D721Med (cell line): ENCODE results near the gene ANO10.

Experiments
- DNase-seq: peaks from one replicate; pipeline ENCODE4 v3.0.0; 2011; ENCODE audit warnings: low spot score; ENCODE audit not compliant: insufficient read length
- FAIRE-seq: peaks from 2 replicates; lab custom pipeline; 2011; peaks lifted over from hg19 to GRCh38; lab: Jason Lieb, UNC
- TF ChIP-seq, protein P1 (sequence below): IDR thresholded peaks from 2 replicates; pipeline ENCODE4 v1.5.1; 2012; ENCODE audit warnings: mild to moderate bottlenecking, control low read depth; ENCODE audit not compliant: insufficient read depth; ENCODE audit errors: missing control alignments

Gene ANO10

DNA sequence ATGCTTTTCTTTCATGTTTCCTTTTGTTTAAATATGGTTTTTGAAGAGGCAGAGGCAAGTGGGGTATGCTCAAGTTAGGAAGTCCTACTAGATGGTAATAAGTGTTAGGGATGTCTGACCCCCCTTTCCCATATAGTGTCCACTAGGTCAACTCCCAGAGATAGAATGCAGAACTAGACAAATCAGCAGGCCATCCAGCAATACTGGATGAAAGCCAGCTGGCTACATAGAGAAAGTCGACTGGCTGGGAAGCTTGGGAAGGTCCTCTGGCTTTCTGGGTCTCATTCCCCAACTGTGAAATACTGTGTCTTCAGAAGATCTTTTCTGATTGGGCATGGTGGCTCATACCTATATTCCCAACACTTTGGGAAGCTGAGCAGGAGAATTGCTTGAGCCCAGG is 221.6 kb downstream of the ANO10 start:
- TF ChIP-seq, protein P1, sequence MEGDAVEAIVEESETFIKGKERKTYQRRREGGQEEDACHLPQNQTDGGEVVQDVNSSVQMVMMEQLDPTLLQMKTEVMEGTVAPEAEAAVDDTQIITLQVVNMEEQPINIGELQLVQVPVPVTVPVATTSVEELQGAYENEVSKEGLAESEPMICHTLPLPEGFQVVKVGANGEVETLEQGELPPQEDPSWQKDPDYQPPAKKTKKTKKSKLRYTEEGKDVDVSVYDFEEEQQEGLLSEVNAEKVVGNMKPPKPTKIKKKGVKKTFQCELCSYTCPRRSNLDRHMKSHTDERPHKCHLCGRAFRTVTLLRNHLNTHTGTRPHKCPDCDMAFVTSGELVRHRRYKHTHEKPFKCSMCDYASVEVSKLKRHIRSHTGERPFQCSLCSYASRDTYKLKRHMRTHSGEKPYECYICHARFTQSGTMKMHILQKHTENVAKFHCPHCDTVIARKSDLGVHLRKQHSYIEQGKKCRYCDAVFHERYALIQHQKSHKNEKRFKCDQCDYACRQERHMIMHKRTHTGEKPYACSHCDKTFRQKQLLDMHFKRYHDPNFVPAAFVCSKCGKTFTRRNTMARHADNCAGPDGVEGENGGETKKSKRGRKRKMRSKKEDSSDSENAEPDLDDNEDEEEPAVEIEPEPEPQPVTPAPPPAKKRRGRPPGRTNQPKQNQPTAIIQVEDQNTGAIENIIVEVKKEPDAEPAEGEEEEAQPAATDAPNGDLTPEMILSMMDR: no peak
- DNase-seq (no peak), FAIRE-seq (no peak)

DNA sequence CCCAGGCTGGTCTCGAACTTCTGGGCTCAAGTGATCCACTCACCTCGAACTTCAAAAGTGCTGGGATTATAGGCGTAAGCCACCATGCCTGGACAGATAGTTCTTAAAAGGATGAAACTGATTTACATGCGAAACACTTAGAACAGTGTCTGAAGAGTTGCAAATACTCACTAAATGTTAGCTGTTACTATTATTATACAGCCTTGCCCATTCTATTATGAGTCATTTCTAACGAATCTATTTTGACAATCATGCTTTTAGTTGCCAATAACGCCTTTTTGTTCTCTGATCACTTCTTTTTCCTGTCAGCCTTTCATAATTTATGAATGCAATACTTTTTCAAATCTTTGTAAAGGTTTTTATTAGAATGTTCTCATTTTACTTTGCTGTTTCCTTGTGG is 222.8 kb downstream of the ANO10 start:
- FAIRE-seq: no peak
- DNase-seq: no peak
- TF ChIP-seq, protein P1: no peak

DNA sequence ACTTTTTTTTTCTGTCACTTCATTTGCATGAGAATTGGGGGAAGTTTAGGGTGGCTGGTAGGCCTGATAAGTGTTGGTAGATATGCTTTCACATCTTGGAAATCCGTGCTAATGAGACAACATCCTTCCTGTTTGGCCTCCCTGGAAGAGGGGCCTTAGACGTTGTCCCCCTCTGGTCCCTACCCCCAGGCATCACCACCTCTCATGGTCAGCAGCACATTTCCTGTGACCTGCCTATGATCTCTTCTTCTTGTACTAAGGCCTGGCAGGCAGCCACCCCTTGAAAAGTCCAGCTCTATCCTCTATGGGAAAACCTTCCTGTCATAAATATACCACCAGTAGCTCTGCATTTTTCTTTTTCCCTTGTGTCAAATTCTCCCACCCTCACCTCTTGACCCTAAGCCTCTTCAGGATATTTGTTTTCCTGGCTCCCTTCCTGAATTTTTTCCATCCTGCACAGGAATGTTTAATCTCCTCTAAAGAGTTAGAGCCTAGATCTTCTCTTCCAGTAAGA is 227.7 kb downstream of the ANO10 start:
- DNase-seq (no peak), FAIRE-seq (no peak)
- TF ChIP-seq, protein P1: no peak

DNA sequence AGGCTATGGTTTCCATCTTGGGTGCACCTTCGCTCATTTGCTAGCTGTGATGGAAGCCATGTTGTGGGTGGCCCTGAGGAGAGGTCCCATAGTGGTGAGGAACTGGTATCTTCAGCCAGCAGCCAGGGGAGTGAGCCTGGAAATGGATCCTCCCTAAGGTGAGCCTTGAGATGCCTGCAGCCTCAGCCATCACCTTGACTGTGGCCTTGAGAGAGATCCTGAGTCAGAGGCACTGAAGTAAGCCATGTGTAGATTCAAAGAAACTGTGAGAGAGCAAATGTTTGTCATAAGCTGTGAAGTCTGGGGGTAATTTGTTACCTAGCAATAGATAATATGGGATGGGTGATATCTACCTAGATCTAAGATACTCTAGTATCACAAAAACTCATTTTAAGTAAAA is 230.2 kb downstream of the ANO10 start:
- DNase-seq (no peak), FAIRE-seq (no peak)
- TF ChIP-seq, protein P1: no peak

DNA sequence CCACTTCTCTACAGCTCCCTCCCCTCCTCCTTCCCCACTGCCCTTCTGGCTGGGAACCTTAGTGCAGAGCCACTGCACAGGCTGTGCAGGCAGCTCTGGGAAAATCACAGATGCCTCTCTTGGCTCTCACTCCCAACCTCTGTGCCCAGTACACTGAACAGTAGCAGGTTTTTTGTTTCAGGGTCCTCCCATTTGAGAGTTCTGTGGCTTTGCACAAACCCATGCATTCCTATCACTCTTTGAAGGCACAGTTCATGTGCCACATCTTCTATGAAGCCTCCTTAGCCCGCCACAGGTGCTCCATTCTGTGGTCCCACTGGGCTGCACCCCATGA is 231.6 kb downstream of the ANO10 start:
- TF ChIP-seq, protein P1: no peak
- FAIRE-seq (no peak), DNase-seq (no peak)

DNA sequence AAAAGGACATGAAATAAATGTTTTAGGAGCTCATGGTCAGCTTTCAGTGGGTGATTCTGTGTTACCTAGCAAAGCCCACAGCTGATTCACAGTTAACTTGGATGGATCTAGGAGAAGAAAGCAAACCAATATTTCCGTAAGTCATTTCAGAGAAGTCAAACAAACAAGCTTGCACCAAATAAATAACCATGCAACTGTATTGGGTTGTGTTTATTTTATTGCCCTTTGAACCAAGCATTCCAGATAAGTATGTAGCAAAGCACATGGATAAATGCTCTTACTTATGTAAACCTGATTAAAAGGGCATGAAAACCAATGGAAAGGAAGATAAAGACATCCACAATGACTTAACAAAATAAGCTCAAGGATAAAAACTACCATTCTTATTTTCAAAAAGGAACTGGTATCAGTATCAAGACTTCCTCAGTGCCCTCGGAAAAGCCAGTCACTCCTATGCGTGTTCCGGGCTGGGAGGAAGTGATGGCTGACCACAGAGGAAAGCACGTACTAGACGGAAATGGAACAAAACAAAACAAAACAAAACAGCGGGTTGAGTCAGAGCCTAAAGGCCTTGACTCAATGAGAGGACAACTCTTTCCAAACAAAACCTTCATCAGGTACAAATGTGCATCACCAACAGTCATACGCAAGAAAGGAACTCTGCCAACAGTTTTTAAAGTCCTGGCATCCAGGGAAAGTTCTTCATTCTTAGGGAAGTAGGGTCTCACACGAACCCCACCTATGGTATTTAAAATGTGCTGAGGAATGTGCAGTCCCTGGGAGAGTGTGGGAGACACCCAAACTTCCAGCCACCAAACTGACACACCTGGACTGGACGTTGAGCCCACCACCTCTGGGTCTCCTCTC is 232.2 kb downstream of the ANO10 start:
- FAIRE-seq: no peak
- DNase-seq: no peak
- TF ChIP-seq, protein P1: no peak

DNA sequence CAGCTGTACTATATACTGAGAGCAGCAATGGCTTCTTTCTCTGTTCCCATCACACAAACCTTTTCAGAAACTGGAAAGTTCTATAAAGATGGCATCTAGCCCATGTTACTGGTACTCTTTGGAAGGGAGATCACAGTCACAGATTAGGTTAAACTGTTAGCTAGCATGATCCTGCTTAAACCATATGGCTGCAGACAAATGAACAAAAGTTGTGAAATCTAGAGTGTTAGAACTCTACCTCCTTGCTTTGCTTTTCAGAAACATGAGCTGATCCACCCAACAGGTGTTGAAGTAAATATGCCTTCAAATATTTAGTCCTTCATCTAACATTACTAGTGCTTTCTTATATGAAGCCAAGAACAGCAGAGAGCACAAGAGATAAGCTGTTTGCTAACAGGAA is 232.9 kb downstream of the ANO10 start:
- DNase-seq: no peak
- no peak for FAIRE-seq
- TF ChIP-seq, protein P1: no peak
